ENCODE measurements around the gene LPAR6.

GRCh38 chr13:48393698-48394085 lies 19.2 kb downstream of the LPAR6 start:
- TF ChIP-seq CTCF (IDR thresholded peaks at IDR 0.05) = no peak
- no peak for TF ChIP-seq POLR2A (IDR thresholded peaks at IDR 0.05)
- no peak for TF ChIP-seq POLR2AphosphoS5 (IDR thresholded peaks at IDR 0.05)
